ENCODE results near the gene CLDN6. TPM values are rescaled to one million over a fixed set of nuclear protein-coding genes. Genes with fewer than 3 reads are reported as not detected.
"Not testable (repeated sequence)": the region's sequence is repeated elsewhere in the genome, so short reads cannot be mapped to it uniquely, and the experiment has no call there.

The CLDN6 gene
- total RNA-seq, 1 experiment from 2014 or later: not detected

DNA sequence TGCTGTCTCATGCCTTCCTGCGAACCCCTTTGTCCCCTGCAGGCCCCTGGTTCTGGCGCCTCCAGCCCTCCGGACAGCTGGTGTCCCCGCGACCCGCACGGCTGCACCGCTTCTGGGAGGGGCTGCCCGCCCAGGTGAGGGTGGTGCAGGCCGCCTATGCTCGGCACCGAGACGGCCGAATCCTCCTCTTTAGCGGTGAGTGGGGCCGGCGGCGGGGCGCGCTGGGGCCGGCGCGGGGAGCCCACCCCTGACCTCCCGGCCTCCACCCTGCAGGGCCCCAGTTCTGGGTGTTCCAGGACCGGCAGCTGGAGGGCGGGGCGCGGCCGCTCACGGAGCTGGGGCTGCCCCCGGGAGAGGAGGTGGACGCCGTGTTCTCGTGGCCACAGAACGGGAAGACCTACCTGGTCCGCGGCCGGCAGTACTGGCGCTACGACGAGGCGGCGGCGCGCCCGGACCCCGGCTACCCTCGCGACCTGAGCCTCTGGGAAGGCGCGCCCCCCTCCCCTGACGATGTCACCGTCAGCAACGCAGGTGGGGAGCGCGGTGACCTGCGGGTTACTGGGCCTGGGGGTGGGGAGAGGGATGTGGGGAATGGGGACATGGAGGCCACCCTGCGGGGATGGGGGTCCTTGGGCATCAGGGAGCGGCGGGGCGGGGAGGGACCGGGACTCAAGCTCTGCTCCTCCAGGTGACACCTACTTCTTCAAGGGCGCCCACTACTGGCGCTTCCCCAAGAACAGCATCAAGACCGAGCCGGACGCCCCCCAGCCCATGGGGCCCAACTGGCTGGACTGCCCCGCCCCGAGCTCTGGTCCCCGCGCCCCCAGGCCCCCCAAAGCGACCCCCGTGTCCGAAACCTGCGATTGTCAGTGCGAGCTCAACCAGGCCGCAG, 40.4 kb upstream of the CLDN6 start:
- Mint-ChIP-seq H3K9me3 (ENCODE audit: unreplicated experiment) (no peaks in the 10 kb centered on the region), H3K4me3 (ENCODE audit: unreplicated experiment) (peak overlapping the region; percentile 78), H3K27ac (ENCODE audit: low read depth, unreplicated experiment) (no peak overlapping the region), H3K36me3 (ENCODE audit: insufficient read depth, unreplicated experiment) (no peaks in the 10 kb centered on the region), H3K27me3 (ENCODE audit: insufficient read depth, unreplicated experiment) (no peaks in the 10 kb centered on the region), H3K4me1 (ENCODE audit: insufficient read depth, unreplicated experiment) (no peaks in the 10 kb centered on the region)
- peak; percentile 50 for DNase-seq (ENCODE audit: unreplicated experiment)
- CTCF ChIA-PET: interaction anchor here (0.6 to 3.3 kb wide), 25 partner anchors 10 to 386 kb away, joined by 3 to 48 read pairs (median 5); no protein-coding TSS in a partner anchor
- peak; percentile 21 for TF ChIP-seq CTCF (IDR thresholded peaks at IDR 0.05; ENCODE audit: unreplicated experiment)
- BruUV-seq (replicated peaks): no TSS peak
- intact Hi-C loops (cut with micrococcal nuclease): loop anchor here (1.0 kb wide), 2 partner anchors 66 to 71 kb away; no protein-coding TSS in a partner anchor
- POLR2A ChIA-PET: interaction anchor here (0.6 to 3.1 kb wide), 12 partner anchors 10 to 247 kb away, joined by 3 to 47 read pairs (median 5); partner anchors contain the start of genes PKMYT1, TIGD7, ZNF213 and ZNF75A

GRCh38 chr16:3057181-3058138, 39.5 kb upstream of the CLDN6 start:
- Mint-ChIP-seq H3K4me3 (ENCODE audit: unreplicated experiment) (no peak overlapping the region), H3K9me3 (ENCODE audit: unreplicated experiment) (no peaks in the 10 kb centered on the region), H3K4me1 (ENCODE audit: insufficient read depth, unreplicated experiment) (no peaks in the 10 kb centered on the region), H3K27ac (ENCODE audit: low read depth, unreplicated experiment) (no peak overlapping the region), H3K27me3 (ENCODE audit: insufficient read depth, unreplicated experiment) (peaks cover 2% of the 10 kb centered on the region), H3K36me3 (ENCODE audit: insufficient read depth, unreplicated experiment) (no peaks in the 10 kb centered on the region)
- intact Hi-C loops (cut with micrococcal nuclease): no loop called here
- no peak for DNase-seq (ENCODE audit: unreplicated experiment)
- no TSS peak for BruUV-seq (replicated peaks)
- ChIA-PET POLR2A (interaction anchor here (1.0 to 3.1 kb wide), 7 partner anchors 12 to 248 kb away, joined by 3 to 47 read pairs (median 9); partner anchors contain the start of genes TIGD7, ZNF213 and ZNF75A), CTCF (interaction anchor here (0.5 to 3.3 kb wide), 15 partner anchors 9 to 114 kb away, joined by 3 to 48 read pairs (median 6); no protein-coding TSS in a partner anchor)
- TF ChIP-seq CTCF (IDR thresholded peaks at IDR 0.05; ENCODE audit: unreplicated experiment): no peak

GRCh38 chr16:3056336-3057180, 38.6 kb upstream of the CLDN6 start:
- BruUV-seq (replicated peaks): no TSS peak

DNA sequence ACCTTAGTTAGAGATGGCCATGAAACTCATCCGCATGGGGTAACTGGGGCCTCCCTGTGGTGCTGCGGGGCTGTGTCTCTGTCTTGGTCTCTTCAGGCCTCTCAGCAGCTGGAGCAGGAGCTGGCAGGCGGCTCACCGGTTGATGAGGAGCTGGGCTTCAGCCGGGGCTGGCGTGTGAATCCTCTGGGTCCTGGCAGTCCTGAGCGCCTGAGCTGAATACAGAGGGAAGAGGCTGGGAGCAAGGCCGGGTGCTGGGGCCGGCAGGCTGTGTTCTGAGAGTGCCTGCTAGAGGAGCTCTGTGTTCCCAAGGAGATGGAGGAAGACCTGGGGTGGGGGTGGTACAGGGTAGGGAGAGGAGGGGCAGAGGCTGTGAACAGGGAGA, 37.7 kb upstream of the CLDN6 start:
- not testable (repeated sequence) for H3K4me3 Mint-ChIP-seq (ENCODE audit: unreplicated experiment)

More at GRCh38 chr16:3056336-3057180, 38.6 kb upstream of the CLDN6 start:
- H3K27ac Mint-ChIP-seq (ENCODE audit: low read depth, unreplicated experiment): no peak overlapping the region
- DNase-seq (ENCODE audit: unreplicated experiment): no peak
- no peak overlapping the region for H3K4me3 Mint-ChIP-seq (ENCODE audit: unreplicated experiment)
- no peak for TF ChIP-seq CTCF (IDR thresholded peaks at IDR 0.05; ENCODE audit: unreplicated experiment)
- ChIA-PET CTCF (interaction anchor here (0.6 to 2.5 kb wide), 6 partner anchors 9 to 115 kb away, joined by 3 to 11 read pairs (median 3); no protein-coding TSS in a partner anchor), POLR2A (interaction anchor here (0.7 kb wide), 1 partner anchor 78 kb away, joined by 3 read pairs; no protein-coding TSS in a partner anchor)
- intact Hi-C loops (cut with micrococcal nuclease): no loop called here
- peaks cover 11% of the 10 kb centered on the region for H3K27me3 Mint-ChIP-seq (ENCODE audit: insufficient read depth, unreplicated experiment)
- no peaks in the 10 kb centered on the region for H3K36me3 Mint-ChIP-seq (ENCODE audit: insufficient read depth, unreplicated experiment)
- H3K4me1 Mint-ChIP-seq (ENCODE audit: insufficient read depth, unreplicated experiment): no peaks in the 10 kb centered on the region
- no peaks in the 10 kb centered on the region for H3K9me3 Mint-ChIP-seq (ENCODE audit: unreplicated experiment)

More for the DNA sequence above, 37.7 kb upstream of the CLDN6 start:
- DNase-seq (ENCODE audit: unreplicated experiment); H3K27ac Mint-ChIP-seq (ENCODE audit: low read depth, unreplicated experiment); H3K36me3 Mint-ChIP-seq (ENCODE audit: insufficient read depth, unreplicated experiment); intact Hi-C loops (cut with micrococcal nuclease); H3K9me3 Mint-ChIP-seq (ENCODE audit: unreplicated experiment); H3K4me1 Mint-ChIP-seq (ENCODE audit: insufficient read depth, unreplicated experiment); BruUV-seq (replicated peaks): not testable (repeated sequence)
- peaks cover 16% of the 10 kb centered on the region for H3K27me3 Mint-ChIP-seq (ENCODE audit: insufficient read depth, unreplicated experiment)
- CTCF ChIA-PET: interaction anchor here (0.6 to 1.0 kb wide), 3 partner anchors 24 to 116 kb away, joined by 3 to 5 read pairs (median 3); no protein-coding TSS in a partner anchor
- POLR2A ChIA-PET: interaction anchor here (0.8 kb wide), 1 partner anchor 67 kb away, joined by 3 read pairs; no protein-coding TSS in a partner anchor
